ENCODE results near the gene PCDHA13. TPM values are rescaled to one million over a fixed set of nuclear protein-coding genes. Genes with fewer than 3 reads are reported as not detected.

Gene PCDHA13
- polyA plus RNA-seq, 1 experiment: not detected

- Histone ChIP-seq H3K27me3 (ENCODE audit: control insufficient read depth, insufficient read depth, low read length) (no peaks in the 10 kb centered on the region), H3K4me3 (ENCODE audit: low read depth, low read length) (no peak overlapping the region), H3K36me3 (ENCODE audit: control insufficient read depth, insufficient read depth, low read length) (no peaks in the 10 kb centered on the region)
- TF ChIP-seq, protein P1, sequence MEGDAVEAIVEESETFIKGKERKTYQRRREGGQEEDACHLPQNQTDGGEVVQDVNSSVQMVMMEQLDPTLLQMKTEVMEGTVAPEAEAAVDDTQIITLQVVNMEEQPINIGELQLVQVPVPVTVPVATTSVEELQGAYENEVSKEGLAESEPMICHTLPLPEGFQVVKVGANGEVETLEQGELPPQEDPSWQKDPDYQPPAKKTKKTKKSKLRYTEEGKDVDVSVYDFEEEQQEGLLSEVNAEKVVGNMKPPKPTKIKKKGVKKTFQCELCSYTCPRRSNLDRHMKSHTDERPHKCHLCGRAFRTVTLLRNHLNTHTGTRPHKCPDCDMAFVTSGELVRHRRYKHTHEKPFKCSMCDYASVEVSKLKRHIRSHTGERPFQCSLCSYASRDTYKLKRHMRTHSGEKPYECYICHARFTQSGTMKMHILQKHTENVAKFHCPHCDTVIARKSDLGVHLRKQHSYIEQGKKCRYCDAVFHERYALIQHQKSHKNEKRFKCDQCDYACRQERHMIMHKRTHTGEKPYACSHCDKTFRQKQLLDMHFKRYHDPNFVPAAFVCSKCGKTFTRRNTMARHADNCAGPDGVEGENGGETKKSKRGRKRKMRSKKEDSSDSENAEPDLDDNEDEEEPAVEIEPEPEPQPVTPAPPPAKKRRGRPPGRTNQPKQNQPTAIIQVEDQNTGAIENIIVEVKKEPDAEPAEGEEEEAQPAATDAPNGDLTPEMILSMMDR (IDR thresholded peaks at IDR 0.05; ENCODE audit: insufficient read depth, low read depth, low read length): no peak
- DNase-seq (ENCODE audit: low read depth): no peak
- CTCF ChIA-PET: no interaction called here
- POLR2A ChIA-PET: no interaction called here
Measured at GRCh38 chr5:140877262-140877581, 4.7 kb upstream of the PCDHA13 start.

- H3K36me3 ChIP-seq (ENCODE audit: control insufficient read depth, insufficient read depth, low read length): no peaks in the 10 kb centered on the region
- ChIA-PET POLR2A (no interaction called here), CTCF (interaction anchor here (0.6 kb wide), 1 partner anchor 34 kb away, joined by 3 read pairs; the partner anchor contains the start of gene PCDHA9)
- H3K27me3 ChIP-seq (ENCODE audit: control insufficient read depth, insufficient read depth, low read length): no peaks in the 10 kb centered on the region
- H3K4me3 ChIP-seq (ENCODE audit: low read depth, low read length): no peak overlapping the region
- DNase-seq (ENCODE audit: low read depth): no peak
- TF ChIP-seq, protein P1 (IDR thresholded peaks at IDR 0.05; ENCODE audit: insufficient read depth, low read depth, low read length): no peak
Measured at GRCh38 chr5:140882591-140882899, 621 bp downstream of the PCDHA13 start.

- Histone ChIP-seq H3K4me3 (ENCODE audit: low read depth, low read length) (no peak overlapping the region), H3K27me3 (ENCODE audit: control insufficient read depth, insufficient read depth, low read length) (no peaks in the 10 kb centered on the region), H3K36me3 (ENCODE audit: control insufficient read depth, insufficient read depth, low read length) (no peaks in the 10 kb centered on the region)
- ChIA-PET CTCF (no interaction called here), POLR2A (no interaction called here)
- DNase-seq (ENCODE audit: low read depth): no peak
- TF ChIP-seq, protein P1 (IDR thresholded peaks at IDR 0.05; ENCODE audit: insufficient read depth, low read depth, low read length): no peak
Measured at GRCh38 chr5:140883373-140883772, 1.4 kb downstream of the PCDHA13 start.

- ChIA-PET POLR2A (no interaction called here), CTCF (no interaction called here)
- Histone ChIP-seq H3K27me3 (ENCODE audit: control insufficient read depth, insufficient read depth, low read length) (no peaks in the 10 kb centered on the region), H3K4me3 (ENCODE audit: low read depth, low read length) (no peak overlapping the region), H3K36me3 (ENCODE audit: control insufficient read depth, insufficient read depth, low read length) (no peaks in the 10 kb centered on the region)
- TF ChIP-seq, protein P1 (IDR thresholded peaks at IDR 0.05; ENCODE audit: insufficient read depth, low read depth, low read length): no peak
- no peak for DNase-seq (ENCODE audit: low read depth)
Measured at GRCh38 chr5:140883927-140884697, 2.2 kb downstream of the PCDHA13 start.

GRCh38 chr5:140916325-140916724, 34.4 kb downstream of the PCDHA13 start:
- Histone ChIP-seq H3K36me3 (ENCODE audit: control insufficient read depth, insufficient read depth, low read length) (no peaks in the 10 kb centered on the region), H3K4me3 (ENCODE audit: low read depth, low read length) (no peak overlapping the region), H3K27me3 (ENCODE audit: control insufficient read depth, insufficient read depth, low read length) (no peaks in the 10 kb centered on the region)
- TF ChIP-seq, protein P1 (IDR thresholded peaks at IDR 0.05; ENCODE audit: insufficient read depth, low read depth, low read length): no peak
- DNase-seq (ENCODE audit: low read depth): no peak
- CTCF ChIA-PET: no interaction called here
- POLR2A ChIA-PET: no interaction called here
